NCI-H524 (cell line): Measurements from ENCODE around the gene MYO1B.

Experiments used
- DNase-seq, 2 experiments: peaks; one replicate each; lab custom pipeline; 2025; lab: John Stamatoyannopoulos, UW

MYO1B gene

DNA sequence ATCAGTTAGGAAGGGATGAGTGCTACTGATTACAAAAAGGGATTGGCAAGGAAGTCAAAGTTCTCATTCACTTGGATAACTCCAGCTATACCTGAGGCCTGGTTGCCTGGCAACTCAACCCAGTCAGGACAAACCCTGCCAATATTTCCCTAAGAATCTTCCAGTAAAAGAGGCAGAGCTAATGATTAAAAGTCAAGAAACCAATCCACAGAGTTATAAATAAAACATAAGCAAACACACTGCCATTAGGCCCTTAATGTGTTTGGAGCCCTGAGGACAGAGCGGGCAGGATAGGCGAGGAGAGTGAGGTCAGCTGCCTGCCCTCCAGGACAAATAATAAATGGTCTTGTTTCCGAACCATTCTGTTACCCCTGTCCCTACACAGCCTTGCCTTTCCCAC lies 217.2 kb downstream of the MYO1B start:
- DNase-seq = no peak

DNA sequence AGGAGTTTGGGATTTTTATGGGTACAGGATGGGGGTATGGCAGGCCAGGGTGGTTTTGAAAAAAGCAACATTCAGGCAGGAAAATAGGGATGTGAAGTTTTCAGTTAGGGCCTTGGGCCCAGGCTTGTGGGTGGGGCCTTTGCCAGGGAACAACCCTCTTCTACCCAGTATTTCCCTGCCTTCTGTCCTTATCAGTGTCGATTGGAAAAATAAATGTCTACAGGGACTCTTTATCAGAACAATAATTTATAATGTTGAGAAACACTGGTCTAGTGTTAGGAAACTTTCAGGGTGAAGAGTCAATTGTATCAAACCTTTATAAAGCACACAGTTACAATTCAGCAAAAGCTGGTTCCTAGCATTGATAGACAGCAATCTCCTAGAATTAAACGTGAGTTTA lies 218.6 kb downstream of the MYO1B start:
- DNase-seq = no peak

DNA sequence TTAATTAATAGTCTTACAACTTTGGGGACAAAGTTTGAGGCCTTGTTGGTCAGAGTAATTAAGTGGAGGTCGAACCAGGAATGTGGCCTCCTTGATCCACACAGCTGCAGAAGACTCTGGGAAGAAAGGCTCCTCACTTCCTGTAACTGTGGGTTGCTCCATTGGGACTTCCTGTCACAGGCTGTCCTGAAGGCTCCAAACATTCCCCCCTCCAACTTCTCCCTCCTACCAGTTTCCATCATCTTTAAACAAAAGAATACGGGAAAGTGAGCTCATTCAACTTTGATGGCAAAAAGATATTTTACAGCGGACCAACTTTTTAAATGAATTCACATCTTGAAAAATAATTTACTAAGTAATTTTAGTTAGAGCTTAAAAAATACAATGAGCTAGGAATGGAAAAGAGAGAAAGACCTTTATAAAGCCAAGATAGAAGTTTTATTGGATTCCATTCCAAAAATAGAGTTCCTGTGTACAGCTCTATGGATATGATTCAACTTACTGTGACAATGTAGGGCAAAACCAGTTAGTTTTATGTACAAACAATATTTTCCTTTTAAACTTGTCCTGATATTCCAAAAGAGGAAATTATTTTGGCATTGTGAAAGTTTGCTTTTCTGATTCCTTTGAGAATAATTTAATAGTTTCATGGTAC lies 220.7 kb downstream of the MYO1B start:
- DNase-seq = no peak

DNA sequence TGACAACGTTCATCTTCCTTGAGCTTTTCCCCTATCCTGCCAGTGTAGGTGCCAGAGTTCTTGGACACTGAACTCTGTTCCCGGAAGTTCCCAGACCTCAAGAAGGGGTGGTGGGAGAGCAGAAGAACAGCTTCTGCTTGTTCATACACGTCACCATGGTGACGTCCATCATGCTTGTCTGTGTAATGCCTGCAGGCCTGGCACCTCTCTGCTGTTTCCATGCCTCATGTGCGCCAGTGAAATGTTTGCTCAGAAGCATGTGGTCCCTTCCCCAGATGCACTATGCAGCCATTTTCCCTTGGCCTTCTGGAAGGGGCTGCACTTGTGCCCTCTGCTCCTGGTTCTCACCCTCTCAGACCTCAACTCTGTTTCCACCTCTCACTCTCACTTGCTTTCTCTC lies 221.9 kb downstream of the MYO1B start:
- no peak for DNase-seq

DNA sequence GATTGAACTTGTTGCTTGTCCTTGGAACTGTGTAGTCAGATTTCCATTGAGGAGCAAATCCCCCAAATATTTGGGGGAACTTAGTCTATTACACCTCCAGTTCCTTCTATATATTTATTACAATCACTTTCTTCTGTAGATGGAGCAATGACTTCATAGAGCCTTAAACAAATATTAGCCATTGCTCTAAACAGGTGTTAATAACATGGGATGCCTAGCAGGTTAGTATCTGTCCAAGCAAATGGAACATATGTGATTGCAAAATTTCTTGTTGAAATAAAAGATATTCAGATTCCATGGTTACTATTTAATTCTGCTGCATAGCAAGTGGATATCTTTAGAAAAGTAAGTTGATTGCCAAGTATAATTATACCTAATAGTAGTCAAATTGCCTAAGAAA lies 225.1 kb downstream of the MYO1B start:
- DNase-seq = no peak

DNA sequence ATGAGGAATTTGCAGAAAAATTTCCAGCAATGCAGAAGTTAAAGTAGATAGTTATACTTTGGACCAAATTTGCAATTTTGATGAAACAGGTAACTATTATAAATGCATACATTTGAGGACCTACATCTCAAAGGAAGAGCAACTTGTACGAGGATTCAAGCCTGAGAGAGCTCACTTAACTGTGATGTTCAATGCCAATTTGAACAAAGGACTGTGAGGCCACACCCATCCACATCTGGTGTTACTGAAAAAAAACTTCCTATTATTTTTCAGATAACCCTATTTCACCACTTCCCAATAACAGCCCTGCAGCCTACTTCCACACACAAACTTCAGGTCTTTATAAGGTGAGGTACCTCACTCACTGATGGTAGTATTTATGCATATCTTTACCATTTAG lies 229.3 kb downstream of the MYO1B start:
- DNase-seq = no peak
